Spleen (tissue), 11 donors: ENCODE results near the gene TUT1. TPM values are rescaled to one million over a fixed set of nuclear protein-coding genes. Genes with fewer than 3 reads are reported as not detected.

Experiments
- DNase-seq: peaks from one replicate; pipeline ENCODE4 v3.0.0-alpha.2; 2020
- H3K27ac ChIP-seq, 8 donors: fragments of 200-600 bp; sonication (generic) in 7 of 8; 1 replicate in 4 of 8; 2 replicates in 4 of 8; pipeline versions ENCODE4 v1.5.0 to v1.8.0; 2016 to 2021; ENCODE audit warnings: inconsistent platforms in 4 of 8, mild to moderate bottlenecking in 4 of 8, moderate library complexity in 1 of 8
- H3K27me3 ChIP-seq, 7 donors: fragments of 200-600 bp; sonication (generic) in 6 of 7; replicated peaks in 1 of 7; 1 replicate in 4 of 7; 2 replicates in 3 of 7; pipeline versions ENCODE4 v1.5.0 to v1.8.0; 2016 to 2021; ENCODE audit warnings: inconsistent platforms in 3 of 7, mild to moderate bottlenecking in 1 of 7
- H3K36me3 ChIP-seq, 6 donors: fragments of 200-600 bp; sonication (generic) in 5 of 6; 1 replicate in 4 of 6; 2 replicates in 2 of 6; pipeline versions ENCODE4 v1.5.0 to v1.8.0; 2016 to 2021; ENCODE audit warnings: inconsistent platforms in 2 of 6
- H3K4me1 ChIP-seq, 6 donors: fragments of 200-600 bp; sonication (generic) in 5 of 6; 1 replicate in 3 of 6; 2 replicates in 3 of 6; pipeline versions ENCODE4 v1.5.0 to v1.8.0; 2016 to 2021; ENCODE audit warnings: inconsistent platforms in 3 of 6
- H3K4me3 ChIP-seq, 8 donors: fragments of 200-600 bp; sonication (generic) in 7 of 8; 1 replicate in 4 of 8; 2 replicates in 4 of 8; pipeline versions ENCODE4 v1.5.0 to v1.8.0; 2016 to 2021; ENCODE audit warnings: inconsistent platforms in 4 of 8, mild to moderate bottlenecking in 4 of 8, moderate library complexity in 2 of 8
- H3K9me3 ChIP-seq, 8 donors: fragments of 200-600 bp; sonication (generic) in 7 of 8; 1 replicate in 4 of 8; 2 replicates in 4 of 8; pipeline versions ENCODE4 v1.5.0 to v1.8.0; 2016 to 2021; ENCODE audit warnings: inconsistent platforms in 4 of 8
- CTCF ChIP-seq, 11 experiments: fragments of 200-600 bp in 7 of 11; fragments of 450-650 bp in 4 of 11; sonication (generic) in 4 of 11; IDR thresholded peaks in 8 of 11; conservative IDR thresholded peaks in 3 of 11; 1 replicate in 7 of 11; 2 replicates in 4 of 11; pipeline versions ENCODE4 v1.4.0 to v1.8.0; 2016 to 2021; ENCODE audit warnings: antibody characterized with exemption in 11 of 11, inconsistent platforms in 4 of 11, mild to moderate bottlenecking in 1 of 11
- POLR2A ChIP-seq, 3 donors: fragments of 450-650 bp; IDR thresholded peaks; one replicate each; pipeline ENCODE4 v1.5.1; 2017; ENCODE audit warnings: antibody characterized with exemption in 3 of 3, mild to moderate bottlenecking in 1 of 3
- POLR2AphosphoS5 ChIP-seq, 3 donors: sonication (generic); formaldehyde crosslinking; IDR thresholded peaks; one replicate each; pipeline ENCODE4 v1.5.1; 2017; ENCODE audit warnings: antibody characterized with exemption in 3 of 3
- WGBS, 5 donors: extraction: QIAGEN DNeasy Blood & Tissue Kit in 3 of 5; methylation state at CpG; one replicate each; pipeline versions ENCODE4 v1.1.5 to v1.1.7; 2013 to 2018; 5-methylcytosine and 5-hydroxymethylcytosine counted together
- intact Hi-C: fragments of 100-400 bp; cut with DNase I; formaldehyde crosslinking; loops from one replicate; pipeline ENCODE4 v1.15.0; 2023; ENCODE audit warnings: low total_unique reads
- polyA plus RNA-seq, 3 donors: library from polyadenylated mRNA; stranded (reverse); fragments of 200-250 nt; gene quantifications; one replicate each; pipeline ENCODE4 v1.2.1, GENCODE V29; 2013
- total RNA-seq, 7 donors: library from RNA; depleted of rRNA in 3 of 7; stranded (reverse); fragments of >200 nt in 3 of 7; fragmentation: NEBNext Ultra II Directional in 4 of 7; extraction: Animal tissue kit (Norgen Biotek cat#: 25700) in 4 of 7; gene quantifications; one replicate each; pipeline versions ENCODE4 v1.1.0 to v1.2.1, GENCODE V29; 2016 to 2021
- donor health status: healthy with polysubstance abuse.
- donor health status: DM: no; HTN: no; CAD: no; lungs with moderate emphysema.
- donor health status: DM: no; HTN: no; CAD: no.
- donor health status: Bipolar disorder and iron deficiency.
- donor health status: healthy.
- donor health status: DM: no; HTN: no; CAD: no.
- donor health status: DM: yes; HTN: yes; CAD: no.

TUT1 gene
- total and polyA plus RNA-seq, 10 donors = 14.4 to 30.9 (median 18.5) TPM

- WGBS, 5 donors = 88 to 95% (median 90%) methylated on average over 17 of the region's 17 CpGs
- Histone ChIP-seq H3K27ac (no peak overlapping the region), H3K27me3 (peaks cover 0 to 38% (median 16%) of the 10 kb centered on the region in 7 donors), H3K4me3 (no peak overlapping the region), H3K4me1 (peaks cover 34 to 89% (median 74%) of the 10 kb centered on the region in 6 donors), H3K9me3 (no peaks in the 10 kb centered on the region), H3K36me3 (no peaks in the 10 kb centered on the region)
- DNase-seq = no peak
- intact Hi-C loops = no loop called here
- no peak for TF ChIP-seq POLR2A (IDR thresholded peaks at IDR 0.05)
- no peak for TF ChIP-seq CTCF (IDR thresholded peaks at IDR 0.05 in 8 of 11, conservative IDR thresholded peaks at IDR 0.05 in 3 of 11)
- TF ChIP-seq POLR2AphosphoS5 (IDR thresholded peaks at IDR 0.05) = no peak
Observed at GRCh38 chr11:62548545-62549335, 42.6 kb downstream of the TUT1 start.

- Histone ChIP-seq H3K36me3 (no peaks in the 10 kb centered on the region), H3K27ac (peak overlapping the region in 6 of 8 donors; percentile 83 to 94 (median 92)), H3K4me1 (peaks cover 33 to 89% (median 74%) of the 10 kb centered on the region in 6 donors), H3K4me3 (peak overlapping the region in 4 of 8 donors; percentile 78 to 98 (median 88)), H3K27me3 (peaks cover 0 to 38% (median 16%) of the 10 kb centered on the region in 7 donors), H3K9me3 (no peaks in the 10 kb centered on the region)
- no peak for DNase-seq
- intact Hi-C loops = no loop called here
- TF ChIP-seq POLR2AphosphoS5 (IDR thresholded peaks at IDR 0.05) = no peak
- TF ChIP-seq POLR2A (IDR thresholded peaks at IDR 0.05) = no peak
- no peak for TF ChIP-seq CTCF (IDR thresholded peaks at IDR 0.05 in 8 of 11, conservative IDR thresholded peaks at IDR 0.05 in 3 of 11)
- WGBS, 5 donors = 76 to 84% (median 79%) methylated on average over 8 of the region's 8 CpGs
Observed at GRCh38 chr11:62547691-62548281, 43.5 kb downstream of the TUT1 start.

- H3K9me3 ChIP-seq = no peaks in the 10 kb centered on the region
- H3K27ac ChIP-seq = peak overlapping the region; percentile 74 to 94 (median 90)
- peaks cover 33 to 89% (median 74%) of the 10 kb centered on the region in 6 donors for H3K4me1 ChIP-seq
- no peaks in the 10 kb centered on the region for H3K36me3 ChIP-seq
- DNase-seq = no peak
- intact Hi-C loops = no loop called here
- peaks cover 0 to 38% (median 16%) of the 10 kb centered on the region in 7 donors for H3K27me3 ChIP-seq
- 19 to 25% (median 22%) methylated on average over 34 to 40 of the region's 40 CpGs for WGBS, 5 donors
- TF ChIP-seq POLR2AphosphoS5 (IDR thresholded peaks at IDR 0.05) (no peak), POLR2A (IDR thresholded peaks at IDR 0.05) (no peak)
- peak overlapping the region; percentile 60 to 98 (median 79) for H3K4me3 ChIP-seq
Observed at GRCh38 chr11:62546929-62547625, 44.2 kb downstream of the TUT1 start.

- intact Hi-C loops = no loop called here
- H3K4me1 ChIP-seq = peaks cover 33 to 89% (median 74%) of the 10 kb centered on the region in 6 donors
- H3K36me3 ChIP-seq = no peaks in the 10 kb centered on the region
- peak within 1 kb of the TSS; percentile 60 to 98 (median 79) for H3K4me3 ChIP-seq
- peaks cover 0 to 38% (median 16%) of the 10 kb centered on the region in 7 donors for H3K27me3 ChIP-seq
- peak within 1 kb of the TSS; percentile 74 to 94 (median 90) for H3K27ac ChIP-seq
- 0 to 1% (median 1%) methylated on average over 41 to 69 of the region's 69 CpGs for WGBS, 5 donors
- TF ChIP-seq POLR2A (IDR thresholded peaks at IDR 0.05) (peak in 2 of 3 donors; percentile 35 to 67), POLR2AphosphoS5 (IDR thresholded peaks at IDR 0.05) (peak; percentile 86 to 90 (median 89)), CTCF (IDR thresholded peaks at IDR 0.05 in 8 of 11, conservative IDR thresholded peaks at IDR 0.05 in 3 of 11) (no peak)
- H3K9me3 ChIP-seq = no peaks in the 10 kb centered on the region
- DNase-seq = peak; percentile 93
Observed at GRCh38 chr11:62546244-62546928, 44.9 kb downstream of the TUT1 start, which contains the start of gene AHNAK. Gene AHNAK (minus strand): TSS chr11:62546806. CDS start chr11:62536098, 10,708 bp downstream.
